HG03095 (cell line): ENCODE measurements around the gene HTRA2.
"Not testable (repeated sequence)": the region's sequence is repeated elsewhere in the genome, so short reads cannot be mapped to it uniquely, and the experiment has no call there.

ENCODE experiments used
- ATAC-seq: cut with Tn5 transposase; IDR thresholded peaks from one replicate; pipeline ENCODE4 v1.9.1; 2021; ENCODE audit warnings: moderate library complexity; ENCODE audit not compliant: unreplicated experiment

The HTRA2 gene

GRCh38 chr2:74558284-74559230, 28.8 kb downstream of the HTRA2 start:
- no peak for ATAC-seq

GRCh38 chr2:74559912-74560311, 30.2 kb downstream of the HTRA2 start:
- no peak for ATAC-seq

GRCh38 chr2:74560591-74560990, 30.9 kb downstream of the HTRA2 start:
- ATAC-seq, result no peak

GRCh38 chr2:74561022-74561421, 31.3 kb downstream of the HTRA2 start:
- ATAC-seq, result not testable (repeated sequence)

GRCh38 chr2:74562126-74562775, 32.5 kb downstream of the HTRA2 start:
- no peak for ATAC-seq

GRCh38 chr2:74564222-74564621, 34.5 kb downstream of the HTRA2 start:
- ATAC-seq, result no peak

GRCh38 chr2:74566076-74566753, 36.5 kb downstream of the HTRA2 start:
- ATAC-seq, result no peak

GRCh38 chr2:74566754-74567085, 37.0 kb downstream of the HTRA2 start:
- no peak for ATAC-seq

GRCh38 chr2:74567881-74568280, 38.1 kb downstream of the HTRA2 start:
- no peak for ATAC-seq

GRCh38 chr2:74569686-74570085, 40.0 kb downstream of the HTRA2 start:
- ATAC-seq, result no peak

- peak; percentile 63 for ATAC-seq
These were observed 41.3 kb downstream of the HTRA2 start for GRCh38 chr2:74571058-74571457.

GRCh38 chr2:74572178-74572925, 42.6 kb downstream of the HTRA2 start:
- no peak for ATAC-seq

- peak; percentile 41 for ATAC-seq
These were observed 44.2 kb downstream of the HTRA2 start for GRCh38 chr2:74573747-74574562.

GRCh38 chr2:74575320-74575719, 45.6 kb downstream of the HTRA2 start:
- ATAC-seq, result no peak

- no peak for ATAC-seq
These were observed 46.6 kb downstream of the HTRA2 start for GRCh38 chr2:74576211-74576862.

- ATAC-seq, result no peak
These were observed 47.1 kb downstream of the HTRA2 start for GRCh38 chr2:74576863-74577229.

- peak; percentile 31 for ATAC-seq
These were observed 47.7 kb downstream of the HTRA2 start for GRCh38 chr2:74577448-74577847.

- ATAC-seq, result peak; percentile 55
These were observed 48.7 kb downstream of the HTRA2 start for GRCh38 chr2:74578408-74578807.

- no peak for ATAC-seq
These were observed 51.7 kb downstream of the HTRA2 start for GRCh38 chr2:74581463-74581862.

- ATAC-seq, result no peak
These were observed 52.5 kb downstream of the HTRA2 start for GRCh38 chr2:74582184-74582583.
